A549 (cell line): ENCODE results near the gene GRIP1.

ENCODE experiments used
- BHLHE40 ChIP-seq: IDR thresholded peaks from 2 replicates; pipeline ENCODE4 v1.6.1; 2012; ENCODE audit warnings: low read depth, low read length, inconsistent platforms
- CEBPB ChIP-seq, 2 experiments: fragments of >200 bp in 1 of 2; sonication (Bioruptor Twin) in 1 of 2; formaldehyde crosslinking in 1 of 2; IDR thresholded peaks; 2 replicates each; pipeline ENCODE4 v1.6.1; 2012 to 2016
- CTCF ChIP-seq: fragments of >200 bp; sonication (Bioruptor Twin); formaldehyde crosslinking; IDR thresholded peaks from 3 replicates; pipeline ENCODE4 v1.5.1; 2016
- EHMT2 ChIP-seq: fragments of 200-600 bp; sonication (generic); IDR thresholded peaks from 2 replicates; pipeline ENCODE4 v1.6.1; 2016; ENCODE audit warnings: antibody characterized with exemption, low read depth, mild to moderate bottlenecking, moderate library complexity
- EP300 ChIP-seq, 2 experiments: fragments of >200 bp; sonication (Bioruptor Twin); formaldehyde crosslinking; IDR thresholded peaks; 2 replicates in 1 of 2; 3 replicates in 1 of 2; pipeline ENCODE4 v1.6.1; 2016 to 2017
- JUN ChIP-seq, 2 experiments: fragments of >200 bp; sonication (Bioruptor Twin); formaldehyde crosslinking; IDR thresholded peaks; 2 replicates in 1 of 2; 3 replicates in 1 of 2; pipeline ENCODE4 v1.6.1; 2016 to 2017
- MAFK ChIP-seq: fragments of 450-650 bp; IDR thresholded peaks from 2 replicates; pipeline ENCODE4 v1.6.1; 2014; ENCODE audit not compliant: partially characterized antibody
- POLR2A ChIP-seq: IDR thresholded peaks from 2 replicates; pipeline ENCODE4 v1.6.1; 2012; ENCODE audit warnings: mild to moderate bottlenecking, low read length
- SMC3 ChIP-seq: fragments of >200 bp; sonication (Bioruptor Twin); formaldehyde crosslinking; IDR thresholded peaks from 3 replicates; pipeline ENCODE4 v1.6.1; 2018; ENCODE audit warnings: inconsistent platforms
- USF2 ChIP-seq: fragments of 450-650 bp; IDR thresholded peaks from 2 replicates; pipeline ENCODE4 v1.6.1; 2014; ENCODE audit warnings: antibody characterized with exemption
- ZFP36 ChIP-seq: fragments of 450-650 bp; IDR thresholded peaks from 2 replicates; pipeline ENCODE4 v1.6.1; 2014; ENCODE audit warnings: borderline replicate concordance; ENCODE audit not compliant: partially characterized antibody

- TF ChIP-seq POLR2A (no peak), EHMT2 (no peak), BHLHE40 (no peak), CTCF (no peak), CEBPB (IDR thresholded peaks at IDR 0.05) (no peak), EP300 (IDR thresholded peaks at IDR 0.05) (no peak), MAFK (no peak), SMC3 (no peak), USF2 (no peak), JUN (IDR thresholded peaks at IDR 0.05) (no peak), ZFP36 (no peak)
Observed at GRCh38 chr12:66453120-66453519, 225.8 kb downstream of the GRIP1 start.
